A673 (cell line): ENCODE data around the gene RALB. TPM values are rescaled to one million over a fixed set of nuclear protein-coding genes. Genes with fewer than 3 reads are reported as not detected.

Experiments used
- BruUV-seq: library from RNA; stranded (reverse); fragments of 400-500 nt; replicated peaks from 2 replicates; lab custom pipeline; 2021; lab: Mats Ljungman, UMichigan
- CTCF ChIA-PET: fragments of 300-600 bp; sonication (Branson Sonifier 250); formaldehyde crosslinking; loops from one replicate; lab custom pipeline; 2022; ENCODE audit warnings: antibody characterized with exemption; lab: Charles Lee
- POLR2A ChIA-PET: fragments of 300-600 bp; sonication (Branson Sonifier 250); formaldehyde crosslinking; loops from one replicate; lab custom pipeline; 2022; ENCODE audit warnings: antibody characterized with exemption; ENCODE audit not compliant: low non-redundant PET; lab: Charles Lee
- DNase-seq: peaks from one replicate; pipeline ENCODE4 v3.0.0-alpha.2; 2015; ENCODE audit warnings: low spot score
- H3K27ac ChIP-seq: fragments of 200-600 bp; sonication (generic); 2 replicates; pipeline ENCODE4 v1.5.1; 2016; ENCODE audit warnings: mixed run types, low read depth, mild to moderate bottlenecking, mixed read lengths, antibody characterized with exemption, low read length; ENCODE audit not compliant: poor library complexity, severe bottlenecking
- H3K27me3 ChIP-seq: fragments of 200-600 bp; sonication (generic); replicated peaks from 2 replicates; pipeline ENCODE4 v1.6.1; 2017; ENCODE audit warnings: mixed run types, low read depth, mild to moderate bottlenecking, mixed read lengths, antibody characterized with exemption, low read length; ENCODE audit not compliant: insufficient read depth, poor library complexity
- H3K36me3 ChIP-seq: fragments of 200-600 bp; sonication (generic); 2 replicates; pipeline ENCODE4 v1.6.1; 2016; ENCODE audit warnings: mixed run types, mild to moderate bottlenecking, mixed read lengths, antibody characterized with exemption, low read length; ENCODE audit not compliant: insufficient read depth, poor library complexity, severe bottlenecking
- H3K4me1 ChIP-seq: fragments of 200-600 bp; sonication (generic); 2 replicates; pipeline ENCODE4 v1.6.1; 2017; ENCODE audit warnings: mixed run types, mild to moderate bottlenecking, mixed read lengths, antibody characterized with exemption, low read length; ENCODE audit not compliant: insufficient read depth, poor library complexity, severe bottlenecking
- H3K4me3 ChIP-seq: fragments of 200-600 bp; sonication (generic); 2 replicates; pipeline ENCODE4 v1.5.1; 2016; ENCODE audit warnings: low read depth, mixed run types, mild to moderate bottlenecking, mixed read lengths, low read length; ENCODE audit not compliant: poor library complexity, severe bottlenecking
- H3K9me3 ChIP-seq: fragments of 200-600 bp; sonication (generic); 2 replicates; pipeline ENCODE4 v1.6.1; 2016; ENCODE audit warnings: mixed run types, low read depth, mild to moderate bottlenecking, mixed read lengths, antibody characterized with exemption, low read length; ENCODE audit not compliant: poor library complexity, severe bottlenecking
- EZH2 ChIP-seq: fragments of 200-600 bp; sonication (generic); IDR thresholded peaks from 2 replicates; pipeline ENCODE4 v1.6.1; 2017; ENCODE audit warnings: borderline replicate concordance, low read depth, mild to moderate bottlenecking, mixed read lengths, antibody characterized with exemption, low read length; ENCODE audit not compliant: poor library complexity, severe bottlenecking
- intact Hi-C: fragments of 100-400 bp; cut with micrococcal nuclease; formaldehyde crosslinking; loops from one replicate; pipeline ENCODE4 v1.10.0; 2022; ENCODE audit not compliant: unreplicated experiment
- total RNA-seq: library from RNA; stranded (reverse); gene quantifications from 2 replicates; pipeline ENCODE4 v1.2.3, GENCODE V29; 2021
- TF ChIP-seq, protein P1 (sequence below): fragments of 300-800, 200-600 bp; sonication (generic); conservative IDR thresholded peaks from 2 replicates; pipeline ENCODE4 v1.5.1; 2017; ENCODE audit warnings: low read depth, mild to moderate bottlenecking, antibody characterized with exemption, low read length, moderate library complexity, mixed read lengths

RALB gene
- total RNA-seq, 1 experiment from 2014 or later, result 47.0 TPM

DNA sequence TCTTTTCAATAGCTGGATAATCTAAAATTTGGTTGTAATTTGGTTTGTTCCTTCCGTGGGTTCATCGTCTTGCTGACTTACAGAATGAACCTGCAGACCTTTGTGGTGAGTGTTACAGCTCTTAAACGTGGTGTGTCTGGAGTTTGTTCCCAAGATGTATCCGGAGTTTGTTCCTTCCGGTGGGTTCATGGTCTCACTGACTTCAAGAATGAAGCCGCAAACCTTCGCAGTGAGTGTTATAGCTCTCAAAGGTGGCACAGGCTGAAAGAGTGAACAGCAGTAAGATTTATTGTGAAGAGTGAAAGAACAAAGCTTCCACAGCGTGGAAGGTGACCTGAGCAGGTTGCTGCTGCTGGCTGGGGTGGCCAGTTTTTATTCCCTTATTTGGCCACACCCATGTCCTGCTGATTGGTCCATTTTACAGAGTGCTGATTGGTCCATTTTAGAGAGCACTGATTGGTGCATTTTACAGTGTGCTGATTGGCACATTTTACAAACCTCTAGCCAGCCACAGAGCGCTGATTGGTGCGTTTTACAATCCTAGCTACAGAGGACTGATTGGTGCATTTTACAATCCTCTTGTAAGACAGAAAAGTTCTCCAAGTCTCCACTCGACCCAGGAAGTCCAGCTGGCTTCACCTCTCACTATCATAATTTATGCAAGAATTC is 16.6 kb downstream of the RALB start:
- Histone ChIP-seq H3K9me3 (peaks cover 4% of the 10 kb centered on the region), H3K36me3 (no peaks in the 10 kb centered on the region), H3K4me1 (no peaks in the 10 kb centered on the region), H3K27me3 (no peaks in the 10 kb centered on the region), H3K27ac (no peak overlapping the region), H3K4me3 (no peak overlapping the region)
- no peak for TF ChIP-seq EZH2
- TF ChIP-seq, protein P1, sequence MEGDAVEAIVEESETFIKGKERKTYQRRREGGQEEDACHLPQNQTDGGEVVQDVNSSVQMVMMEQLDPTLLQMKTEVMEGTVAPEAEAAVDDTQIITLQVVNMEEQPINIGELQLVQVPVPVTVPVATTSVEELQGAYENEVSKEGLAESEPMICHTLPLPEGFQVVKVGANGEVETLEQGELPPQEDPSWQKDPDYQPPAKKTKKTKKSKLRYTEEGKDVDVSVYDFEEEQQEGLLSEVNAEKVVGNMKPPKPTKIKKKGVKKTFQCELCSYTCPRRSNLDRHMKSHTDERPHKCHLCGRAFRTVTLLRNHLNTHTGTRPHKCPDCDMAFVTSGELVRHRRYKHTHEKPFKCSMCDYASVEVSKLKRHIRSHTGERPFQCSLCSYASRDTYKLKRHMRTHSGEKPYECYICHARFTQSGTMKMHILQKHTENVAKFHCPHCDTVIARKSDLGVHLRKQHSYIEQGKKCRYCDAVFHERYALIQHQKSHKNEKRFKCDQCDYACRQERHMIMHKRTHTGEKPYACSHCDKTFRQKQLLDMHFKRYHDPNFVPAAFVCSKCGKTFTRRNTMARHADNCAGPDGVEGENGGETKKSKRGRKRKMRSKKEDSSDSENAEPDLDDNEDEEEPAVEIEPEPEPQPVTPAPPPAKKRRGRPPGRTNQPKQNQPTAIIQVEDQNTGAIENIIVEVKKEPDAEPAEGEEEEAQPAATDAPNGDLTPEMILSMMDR, result no peak
- no TSS peak for BruUV-seq
- POLR2A ChIA-PET, result no interaction called here
- no peak for DNase-seq
- intact Hi-C loops, result no loop called here
- CTCF ChIA-PET, result no interaction called here

DNA sequence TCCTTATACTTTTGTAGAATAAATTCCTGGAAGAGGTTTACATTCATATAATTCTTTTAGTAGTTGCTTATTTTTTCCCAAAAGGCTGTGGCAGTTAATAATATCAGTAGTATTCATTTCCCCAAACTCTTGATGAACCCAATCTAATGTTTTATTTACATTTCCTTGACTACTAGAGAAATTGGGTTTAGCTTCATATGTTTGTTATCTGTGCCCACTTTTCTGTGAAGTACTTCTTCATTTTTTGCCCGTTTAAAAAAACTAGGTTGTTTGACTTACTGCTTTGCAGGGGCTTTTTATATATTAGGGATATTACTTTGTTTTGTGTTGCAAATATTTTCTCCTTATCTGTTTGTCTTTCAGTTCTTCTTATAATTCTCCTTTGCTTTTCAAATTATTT is 17.2 kb downstream of the RALB start:
- Histone ChIP-seq H3K36me3 (no peaks in the 10 kb centered on the region), H3K27me3 (no peaks in the 10 kb centered on the region), H3K27ac (no peak overlapping the region), H3K4me3 (no peak overlapping the region), H3K4me1 (no peaks in the 10 kb centered on the region), H3K9me3 (peaks cover 4% of the 10 kb centered on the region)
- ChIA-PET POLR2A (no interaction called here), CTCF (no interaction called here)
- no peak for TF ChIP-seq EZH2
- TF ChIP-seq, protein P1, result no peak
- no peak for DNase-seq
- intact Hi-C loops, result no loop called here
- no TSS peak for BruUV-seq

DNA sequence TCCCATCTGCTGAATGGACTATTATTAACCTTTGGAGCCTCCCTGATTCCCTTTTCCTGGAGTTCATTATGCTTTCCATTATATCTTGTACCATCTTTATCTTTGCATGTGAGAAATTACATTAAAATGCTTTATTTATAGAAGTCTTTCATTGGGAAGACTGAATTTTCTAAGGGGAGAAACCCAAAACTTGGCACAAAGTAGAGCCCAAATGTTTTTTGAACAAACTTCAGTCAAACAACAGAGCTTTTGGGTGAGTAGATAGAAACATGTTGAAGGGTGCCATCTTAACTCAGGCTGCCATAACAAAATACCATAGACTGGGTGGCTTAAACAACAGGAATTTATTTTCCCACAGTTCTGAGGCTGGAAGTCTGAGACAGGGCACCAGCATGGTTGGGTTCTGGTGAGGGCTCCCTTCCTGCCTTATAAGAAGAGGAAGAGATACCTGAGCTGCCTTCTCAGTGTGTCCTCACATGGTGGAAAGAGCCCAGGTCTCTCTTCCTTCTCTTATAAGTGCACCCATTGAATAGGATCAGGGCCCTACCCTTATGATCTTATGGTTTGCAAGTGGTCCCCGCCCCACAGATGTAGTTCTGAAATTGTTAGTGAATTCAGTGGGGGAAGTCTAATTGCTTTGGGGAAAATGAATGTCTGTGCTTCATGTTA is 19.2 kb downstream of the RALB start:
- CTCF ChIA-PET, result no interaction called here
- no peaks in the 10 kb centered on the region for H3K4me1 ChIP-seq
- POLR2A ChIA-PET, result no interaction called here
- peaks cover 4% of the 10 kb centered on the region for H3K9me3 ChIP-seq
- H3K36me3 ChIP-seq, result no peaks in the 10 kb centered on the region
- H3K27me3 ChIP-seq, result no peaks in the 10 kb centered on the region
- H3K4me3 ChIP-seq, result no peak overlapping the region
- intact Hi-C loops, result no loop called here
- H3K27ac ChIP-seq, result no peak overlapping the region
- no peak for TF ChIP-seq EZH2
- TF ChIP-seq, protein P1, result no peak
- no peak for DNase-seq
- no TSS peak for BruUV-seq
